ELR (cell line): ENCODE measurements around the gene HGFAC.

Experiments
- DNase-seq: peaks from one replicate; pipeline ENCODE4 v3.0.0-alpha.2; 2015; ENCODE audit warnings: low read depth

HGFAC gene

GRCh38 chr4:3473996-3474765 is 32.4 kb downstream of the HGFAC start:
- DNase-seq: no peak

- DNase-seq: no peak
These were observed 33.4 kb downstream of the HGFAC start for GRCh38 chr4:3475041-3475712.

- no peak for DNase-seq
These were observed 34.0 kb downstream of the HGFAC start for GRCh38 chr4:3475713-3476260.

- DNase-seq: no peak
These were observed 34.6 kb downstream of the HGFAC start for GRCh38 chr4:3476341-3476747.

GRCh38 chr4:3476936-3477749 is 35.4 kb downstream of the HGFAC start:
- no peak for DNase-seq

- no peak for DNase-seq
These were observed 36.1 kb downstream of the HGFAC start for GRCh38 chr4:3477750-3478430.

GRCh38 chr4:3478446-3479357 is 36.9 kb downstream of the HGFAC start:
- DNase-seq: no peak

- DNase-seq: no peak
These were observed 37.8 kb downstream of the HGFAC start for GRCh38 chr4:3479358-3480101.

GRCh38 chr4:3480528-3481112 is 38.9 kb downstream of the HGFAC start:
- peak; percentile 65 for DNase-seq

GRCh38 chr4:3481113-3481531 is 39.4 kb downstream of the HGFAC start:
- DNase-seq: no peak

- no peak for DNase-seq
These were observed 40.1 kb downstream of the HGFAC start for GRCh38 chr4:3481783-3482393.

- DNase-seq: no peak
These were observed 40.9 kb downstream of the HGFAC start for GRCh38 chr4:3482707-3483106.

GRCh38 chr4:3483471-3483921 is 41.7 kb downstream of the HGFAC start:
- peak; percentile 40 for DNase-seq

- DNase-seq: no peak
These were observed 42.5 kb downstream of the HGFAC start for GRCh38 chr4:3484057-3484973.

- DNase-seq: no peak
These were observed 43.4 kb downstream of the HGFAC start for GRCh38 chr4:3485011-3485791.

GRCh38 chr4:3485886-3486540 is 44.2 kb downstream of the HGFAC start:
- no peak for DNase-seq
